RWPE1 (cell line): ENCODE measurements around the gene KCNT1.

ENCODE experiments used
- CTCF ChIA-PET: fragments of 350-600 bp; sonication (Branson Sonifier 250); formaldehyde crosslinking; extraction: SDS; loops from one replicate; lab custom pipeline; 2021; lab: Yijun Ruan, JAX
- POLR2A ChIA-PET: fragments of 400-600 bp; formaldehyde crosslinking; extraction: SDS; loops from one replicate; lab custom pipeline; 2020; ENCODE audit warnings: antibody characterized with exemption; ENCODE audit not compliant: low non-redundant PET; lab: Yijun Ruan, JAX
- DNase-seq: peaks from one replicate; pipeline ENCODE4 v3.0.0; 2012; ENCODE audit warnings: low spot score
- H3K27ac ChIP-seq: fragments of 450-650 bp; 2 replicates; pipeline ENCODE4 v1.5.1; 2017
- TF ChIP-seq, protein P1 (sequence below): fragments of 450-650 bp; conservative IDR thresholded peaks from 2 replicates; pipeline ENCODE4 v1.5.1; 2017; ENCODE audit warnings: low read depth, mild to moderate bottlenecking

KCNT1 gene

DNA sequence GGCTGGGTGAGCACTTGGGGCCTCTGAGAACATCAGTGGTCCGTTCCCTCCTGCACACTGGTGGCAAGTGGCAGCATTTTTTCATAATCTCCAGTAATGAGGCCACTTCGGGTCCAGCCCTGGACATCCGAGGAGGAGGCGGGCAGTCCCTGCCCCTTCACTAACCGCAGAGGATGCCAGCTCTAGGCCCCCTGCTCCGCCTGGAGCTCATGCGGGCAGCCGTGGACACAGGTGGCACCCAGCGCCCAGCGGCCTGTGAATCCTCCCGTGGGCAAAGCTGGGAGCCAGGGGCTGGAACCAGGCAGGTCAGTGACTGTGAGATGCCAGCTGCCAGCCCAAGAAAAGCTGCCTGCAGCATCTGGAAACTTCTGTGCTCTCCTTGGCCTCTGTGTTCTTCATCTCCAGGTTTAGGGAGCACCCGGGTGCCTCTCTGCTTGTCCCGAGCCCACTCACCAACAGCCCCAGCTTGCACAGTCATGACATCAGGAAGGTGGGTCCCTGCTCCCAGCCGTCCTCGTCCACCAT lies 92.4 kb downstream of the KCNT1 start:
- CTCF ChIA-PET: interaction anchor here (0.6 kb wide), 2 partner anchors 16 to 48 kb away, joined by 4 read pairs; no protein-coding TSS in a partner anchor
- no peak for DNase-seq

DNA sequence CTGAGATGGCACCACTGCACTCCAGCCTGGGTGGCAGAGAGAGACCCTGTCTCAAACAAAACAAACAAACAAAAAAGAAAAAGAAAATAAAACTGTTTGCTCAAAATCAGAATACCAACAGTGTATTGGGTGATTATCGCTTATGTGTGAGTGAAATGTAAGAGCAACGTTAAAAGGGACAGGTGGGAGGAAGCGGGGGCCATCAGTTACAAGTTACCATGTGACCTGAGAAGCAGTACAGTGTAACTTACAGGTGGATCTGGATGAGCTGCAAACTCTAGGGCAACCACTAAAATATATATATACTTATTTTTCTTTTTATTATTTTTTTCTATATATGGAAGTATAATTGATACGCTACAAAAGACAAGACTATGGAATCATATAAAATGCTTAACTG lies 93.4 kb downstream of the KCNT1 start:
- ChIA-PET POLR2A (interaction anchor here (0.6 kb wide), 1 partner anchor 195 kb away, joined by 3 read pairs; no protein-coding TSS in a partner anchor), CTCF (interaction anchor here (0.6 kb wide), 1 partner anchor 35 kb away, joined by 3 read pairs; no protein-coding TSS in a partner anchor)
- DNase-seq: no peak
- TF ChIP-seq, protein P1, sequence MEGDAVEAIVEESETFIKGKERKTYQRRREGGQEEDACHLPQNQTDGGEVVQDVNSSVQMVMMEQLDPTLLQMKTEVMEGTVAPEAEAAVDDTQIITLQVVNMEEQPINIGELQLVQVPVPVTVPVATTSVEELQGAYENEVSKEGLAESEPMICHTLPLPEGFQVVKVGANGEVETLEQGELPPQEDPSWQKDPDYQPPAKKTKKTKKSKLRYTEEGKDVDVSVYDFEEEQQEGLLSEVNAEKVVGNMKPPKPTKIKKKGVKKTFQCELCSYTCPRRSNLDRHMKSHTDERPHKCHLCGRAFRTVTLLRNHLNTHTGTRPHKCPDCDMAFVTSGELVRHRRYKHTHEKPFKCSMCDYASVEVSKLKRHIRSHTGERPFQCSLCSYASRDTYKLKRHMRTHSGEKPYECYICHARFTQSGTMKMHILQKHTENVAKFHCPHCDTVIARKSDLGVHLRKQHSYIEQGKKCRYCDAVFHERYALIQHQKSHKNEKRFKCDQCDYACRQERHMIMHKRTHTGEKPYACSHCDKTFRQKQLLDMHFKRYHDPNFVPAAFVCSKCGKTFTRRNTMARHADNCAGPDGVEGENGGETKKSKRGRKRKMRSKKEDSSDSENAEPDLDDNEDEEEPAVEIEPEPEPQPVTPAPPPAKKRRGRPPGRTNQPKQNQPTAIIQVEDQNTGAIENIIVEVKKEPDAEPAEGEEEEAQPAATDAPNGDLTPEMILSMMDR: no peak
- no peak overlapping the region for H3K27ac ChIP-seq

More for the DNA sequence above, 92.4 kb downstream of the KCNT1 start:
- POLR2A ChIA-PET: no interaction called here
- H3K27ac ChIP-seq: no peak overlapping the region
- TF ChIP-seq, protein P1: no peak

DNA sequence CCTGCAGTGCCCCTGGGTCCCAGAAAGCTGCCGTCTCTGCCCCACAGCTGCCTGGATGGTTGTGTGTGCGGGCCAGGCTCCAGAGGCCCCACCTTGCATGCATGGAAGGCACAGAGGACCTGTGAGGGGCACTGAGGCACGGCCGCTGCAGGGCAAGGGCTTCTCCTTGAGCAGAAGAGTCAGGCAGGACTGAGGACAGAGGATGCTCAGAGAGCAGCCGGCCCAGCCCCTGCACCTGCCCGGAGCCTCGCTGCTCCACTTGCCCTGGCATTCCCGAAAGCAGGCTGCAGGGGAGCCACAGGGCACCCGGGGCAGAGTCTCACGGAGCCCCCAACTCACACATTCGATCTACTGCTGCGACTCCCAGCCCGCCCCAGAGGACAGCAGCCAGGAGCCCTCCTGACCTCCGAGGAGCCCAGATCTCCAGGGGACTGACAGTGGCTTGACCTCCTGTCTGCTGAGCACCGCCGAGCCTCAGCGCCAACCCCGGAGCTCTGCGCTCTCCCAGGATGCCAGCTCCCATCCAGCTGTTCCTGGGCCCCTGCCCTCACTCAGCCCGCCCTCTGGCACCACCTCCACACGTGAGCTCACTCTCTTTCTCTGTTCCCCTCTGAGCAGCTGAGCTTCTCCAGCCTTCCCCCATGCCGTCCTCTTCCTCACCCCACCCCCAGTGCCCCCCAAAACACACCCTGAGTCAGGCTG lies 95.0 kb downstream of the KCNT1 start:
- DNase-seq: no peak
- no peak overlapping the region for H3K27ac ChIP-seq
- CTCF ChIA-PET: interaction anchor here (0.6 to 1.6 kb wide), 16 partner anchors 9 to 1017 kb away, joined by 3 to 9 read pairs (median 4); no protein-coding TSS in a partner anchor
- TF ChIP-seq, protein P1: no peak
- POLR2A ChIA-PET: no interaction called here

GRCh38 chr9:135797507-135798262 lies 95.7 kb downstream of the KCNT1 start:
- ChIA-PET CTCF (interaction anchor here (0.6 to 1.6 kb wide), 17 partner anchors 10 to 346 kb away, joined by 3 to 9 read pairs (median 3); no protein-coding TSS in a partner anchor), POLR2A (no interaction called here)
- H3K27ac ChIP-seq: no peak overlapping the region
- DNase-seq: peak; percentile 71
- TF ChIP-seq, protein P1: peak; percentile 80

DNA sequence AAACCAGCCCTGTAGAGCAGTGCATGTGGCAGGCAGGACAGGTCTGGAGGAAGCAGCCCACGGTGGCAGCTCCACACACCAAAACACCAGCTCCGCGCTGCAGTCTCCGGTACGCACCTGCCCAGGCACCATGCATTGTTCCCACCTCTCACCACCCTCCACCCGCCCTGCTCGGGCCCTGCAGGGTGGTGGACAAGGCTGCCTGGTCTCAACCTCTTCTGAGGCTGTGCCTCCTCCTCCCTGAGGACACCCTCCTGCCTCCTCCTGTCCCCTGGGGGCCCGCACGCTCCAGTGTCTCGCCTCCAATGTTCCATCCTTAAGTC lies 96.2 kb downstream of the KCNT1 start:
- POLR2A ChIA-PET: no interaction called here
- no peak overlapping the region for H3K27ac ChIP-seq
- no peak for DNase-seq
- TF ChIP-seq, protein P1: no peak
- CTCF ChIA-PET: interaction anchor here (0.6 to 1.6 kb wide), 9 partner anchors 10 to 346 kb away, joined by 3 to 9 read pairs (median 3); no protein-coding TSS in a partner anchor

DNA sequence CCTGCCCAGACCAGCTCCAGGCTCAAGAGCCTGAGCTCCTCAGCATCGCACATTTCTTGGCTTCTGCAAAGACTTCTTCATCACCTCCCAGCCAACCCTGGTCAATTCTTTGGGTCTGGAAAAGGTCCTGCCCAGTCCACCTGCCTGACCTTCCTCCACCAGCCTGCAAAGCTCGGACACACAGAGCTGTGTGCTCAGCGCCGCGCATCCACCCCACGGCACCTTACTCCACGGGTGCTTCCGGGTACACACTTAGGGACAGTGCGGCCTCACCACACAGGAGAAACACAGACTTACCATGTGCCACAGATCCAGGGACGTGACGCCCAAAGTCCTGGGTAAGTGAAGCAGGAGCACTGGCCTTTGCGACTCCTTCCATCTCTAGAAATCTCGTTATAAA lies 97.3 kb downstream of the KCNT1 start:
- TF ChIP-seq, protein P1: no peak
- DNase-seq: no peak
- no peak overlapping the region for H3K27ac ChIP-seq
- POLR2A ChIA-PET: no interaction called here
- CTCF ChIA-PET: interaction anchor here (0.7 to 1.2 kb wide), 4 partner anchors 65 to 371 kb away, joined by 3 to 6 read pairs (median 3); no protein-coding TSS in a partner anchor
